Astrocyte (in vitro differentiated cells and primary cell): ENCODE measurements around the gene PNPLA1. TPM values are rescaled to one million over a fixed set of nuclear protein-coding genes. Genes with fewer than 3 reads are reported as not detected.

Source experiments
- DNase-seq: peaks from one replicate; pipeline ENCODE4 v3.0.0-alpha.2; 2010; ENCODE audit warnings: low read depth
- FAIRE-seq: peaks from 2 replicates; lab custom pipeline; 2011; peaks lifted over from hg19 to GRCh38; lab: Jason Lieb, UNC
- H2AFZ ChIP-seq: 2 replicates; pipeline ENCODE4 v1.6.0; 2012; ENCODE audit warnings: low read depth, low read length, inconsistent platforms
- H3K27ac ChIP-seq: 2 replicates; pipeline ENCODE4 v1.5.1; 2011; ENCODE audit warnings: low read depth, low read length, inconsistent platforms
- H3K27me3 ChIP-seq: 2 replicates; pipeline ENCODE4 v1.6.0; 2011; ENCODE audit warnings: low read length, inconsistent platforms; ENCODE audit not compliant: insufficient read depth
- H3K36me3 ChIP-seq: 2 replicates; pipeline ENCODE4 v1.5.1; 2011; ENCODE audit warnings: low read length, inconsistent platforms; ENCODE audit not compliant: insufficient read depth
- H3K4me1 ChIP-seq: 2 replicates; pipeline ENCODE4 v1.5.1; 2011; ENCODE audit warnings: low read length, inconsistent platforms; ENCODE audit not compliant: insufficient read depth
- H3K4me2 ChIP-seq: 2 replicates; pipeline ENCODE4 v1.6.0; 2012; ENCODE audit warnings: low read length, inconsistent platforms
- H3K4me3 ChIP-seq: 2 replicates; pipeline ENCODE4 v1.5.1; 2011; ENCODE audit warnings: low read depth, mild to moderate bottlenecking, low read length, inconsistent platforms; ENCODE audit not compliant: insufficient read depth
- H3K79me2 ChIP-seq: 2 replicates; pipeline ENCODE4 v1.6.0; 2012; ENCODE audit warnings: mild to moderate bottlenecking, low read length, inconsistent platforms; ENCODE audit not compliant: insufficient read depth
- H3K9ac ChIP-seq: 2 replicates; pipeline ENCODE4 v1.6.0; 2012; ENCODE audit warnings: mild to moderate bottlenecking, low read length, inconsistent platforms
- H3K9me3 ChIP-seq: 2 replicates; pipeline ENCODE4 v1.5.1; 2012; ENCODE audit warnings: low read depth, mild to moderate bottlenecking, low read length, inconsistent platforms; ENCODE audit not compliant: insufficient read depth
- H4K20me1 ChIP-seq: 2 replicates; pipeline ENCODE4 v1.6.0; 2012; ENCODE audit warnings: low read length, inconsistent platforms; ENCODE audit not compliant: insufficient read depth
- H3K27ac Mint-ChIP-seq: one replicate; pipeline ENCODE4 v1.8.0; 2021; ENCODE audit warnings: mild to moderate bottlenecking, mixed read lengths; ENCODE audit not compliant: unreplicated experiment
- H3K27me3 Mint-ChIP-seq: one replicate; pipeline ENCODE4 v1.8.0; 2021; ENCODE audit warnings: low read depth, mixed read lengths; ENCODE audit not compliant: unreplicated experiment
- H3K36me3 Mint-ChIP-seq: one replicate; pipeline ENCODE4 v1.8.0; 2021; ENCODE audit warnings: low read depth, mixed read lengths; ENCODE audit not compliant: unreplicated experiment
- H3K4me1 Mint-ChIP-seq: one replicate; pipeline ENCODE4 v1.8.0; 2021; ENCODE audit warnings: low read depth, mixed read lengths; ENCODE audit not compliant: unreplicated experiment
- H3K4me3 Mint-ChIP-seq: one replicate; pipeline ENCODE4 v1.8.0; 2021; ENCODE audit warnings: mild to moderate bottlenecking, moderate library complexity, mixed read lengths; ENCODE audit not compliant: unreplicated experiment
- H3K9me3 Mint-ChIP-seq: one replicate; pipeline ENCODE4 v1.8.0; 2021; ENCODE audit warnings: mild to moderate bottlenecking, mixed read lengths; ENCODE audit not compliant: unreplicated experiment
- CTCF ChIP-seq: IDR thresholded peaks from 2 replicates; pipeline ENCODE4 v1.5.1; 2011; ENCODE audit warnings: low read depth, mild to moderate bottlenecking, inconsistent platforms, low read length, moderate library complexity; ENCODE audit not compliant: insufficient read depth
- EZH2 ChIP-seq: IDR thresholded peaks from 2 replicates; pipeline ENCODE4 v1.6.1; 2012; ENCODE audit warnings: mild to moderate bottlenecking, low read length, inconsistent platforms; ENCODE audit not compliant: insufficient read depth
- total RNA-seq: library from RNA; stranded (reverse); gene quantifications from 2 replicates; pipeline ENCODE4 v1.2.1, GENCODE V29; 2021

The PNPLA1 gene
- total RNA-seq, 1 donor from 2014 or later = not detected

GRCh38 chr6:36226438-36227047, 43.3 kb upstream of the PNPLA1 start:
- no peak overlapping the region for H3K9ac ChIP-seq
- no peaks in the 10 kb centered on the region for H3K79me2 ChIP-seq
- Mint-ChIP-seq H3K4me3 (no peak overlapping the region), H3K4me1 (peaks cover 7% of the 10 kb centered on the region), H3K27me3 (no peaks in the 10 kb centered on the region), H3K36me3 (peaks cover 21% of the 10 kb centered on the region), H3K9me3 (no peaks in the 10 kb centered on the region), H3K27ac (no peak overlapping the region)
- no peak overlapping the region for H2AFZ ChIP-seq
- H3K27ac ChIP-seq = no peak overlapping the region
- no peaks in the 10 kb centered on the region for H3K4me1 ChIP-seq
- no peaks in the 10 kb centered on the region for H3K27me3 ChIP-seq
- peaks cover 37% of the 10 kb centered on the region for H4K20me1 ChIP-seq
- peaks cover 41% of the 10 kb centered on the region for H3K36me3 ChIP-seq
- H3K4me2 ChIP-seq = no peak overlapping the region
- H3K4me3 ChIP-seq = no peak overlapping the region
- no peak for TF ChIP-seq CTCF
- TF ChIP-seq EZH2 = no peak
- no peaks in the 10 kb centered on the region for H3K9me3 ChIP-seq
- no peak for FAIRE-seq
- no peak for DNase-seq

- Histone ChIP-seq H3K79me2 (no peaks in the 10 kb centered on the region), H2AFZ (no peak overlapping the region), H3K27me3 (no peaks in the 10 kb centered on the region), H3K9ac (no peak overlapping the region), H3K36me3 (peaks cover 32% of the 10 kb centered on the region), H3K9me3 (no peaks in the 10 kb centered on the region), H3K4me1 (no peaks in the 10 kb centered on the region), H4K20me1 (peaks cover 29% of the 10 kb centered on the region), H3K27ac (no peak overlapping the region), H3K4me3 (no peak overlapping the region), H3K4me2 (no peak overlapping the region)
- TF ChIP-seq CTCF (no peak), EZH2 (no peak)
- Mint-ChIP-seq H3K36me3 (peaks cover 24% of the 10 kb centered on the region), H3K4me1 (peaks cover 7% of the 10 kb centered on the region), H3K27ac (no peak overlapping the region), H3K4me3 (no peak overlapping the region), H3K9me3 (no peaks in the 10 kb centered on the region), H3K27me3 (no peaks in the 10 kb centered on the region)
- DNase-seq (no peak), FAIRE-seq (no peak)
These were observed 42.3 kb upstream of the PNPLA1 start for GRCh38 chr6:36227379-36228228.
